RWPE2 (cell line): ENCODE data around the gene PKM.

Experiments used
- ATAC-seq: fragments of 200-7000 bp; cut with Tn5 transposase; 3 replicates; pipeline ENCODE4 v1.9.1; 2021; ENCODE audit warnings: low read depth
- DNase-seq: peaks from one replicate; pipeline ENCODE4 v3.0.0-alpha.2; 2020; ENCODE audit warnings: low spot score
- H3K27ac ChIP-seq: fragments of 450-650 bp; 2 replicates; pipeline ENCODE4 v1.5.1; 2017; ENCODE audit warnings: mild to moderate bottlenecking; ENCODE audit not compliant: poor library complexity, severe bottlenecking
- H3K27me3 ChIP-seq: fragments of 250-450 bp; sonication (Bioruptor Pico); 2 replicates; pipeline ENCODE4 v1.5.1; 2021; ENCODE audit warnings: mild to moderate bottlenecking, moderate library complexity; ENCODE audit not compliant: insufficient read depth, poor library complexity, severe bottlenecking
- H3K36me3 ChIP-seq: fragments of 250-450 bp; sonication (Bioruptor Pico); 2 replicates; pipeline ENCODE4 v1.5.1; 2020; ENCODE audit warnings: low read depth, mild to moderate bottlenecking, moderate library complexity
- H3K4me1 ChIP-seq: fragments of 250-450 bp; sonication (Bioruptor Pico); 2 replicates; pipeline ENCODE4 v1.5.1; 2021; ENCODE audit warnings: mild to moderate bottlenecking, moderate library complexity; ENCODE audit not compliant: insufficient read depth, poor library complexity, severe bottlenecking
- H3K4me3 ChIP-seq: fragments of 250-450 bp; sonication (Bioruptor Pico); 2 replicates; pipeline ENCODE4 v1.5.1; 2021; ENCODE audit warnings: mild to moderate bottlenecking, moderate library complexity; ENCODE audit not compliant: severe bottlenecking
- H3K9me3 ChIP-seq: fragments of 250-450 bp; sonication (Bioruptor Pico); 2 replicates; pipeline ENCODE4 v1.5.1; 2021; ENCODE audit warnings: mild to moderate bottlenecking, moderate library complexity; ENCODE audit not compliant: severe bottlenecking
- TF ChIP-seq, protein P1 (sequence below): fragments of 450-650 bp; IDR thresholded peaks from one replicate; pipeline ENCODE4 v1.5.1; 2017; ENCODE audit warnings: mild to moderate bottlenecking, moderate library complexity; ENCODE audit not compliant: poor library complexity, severe bottlenecking

PKM gene

DNA sequence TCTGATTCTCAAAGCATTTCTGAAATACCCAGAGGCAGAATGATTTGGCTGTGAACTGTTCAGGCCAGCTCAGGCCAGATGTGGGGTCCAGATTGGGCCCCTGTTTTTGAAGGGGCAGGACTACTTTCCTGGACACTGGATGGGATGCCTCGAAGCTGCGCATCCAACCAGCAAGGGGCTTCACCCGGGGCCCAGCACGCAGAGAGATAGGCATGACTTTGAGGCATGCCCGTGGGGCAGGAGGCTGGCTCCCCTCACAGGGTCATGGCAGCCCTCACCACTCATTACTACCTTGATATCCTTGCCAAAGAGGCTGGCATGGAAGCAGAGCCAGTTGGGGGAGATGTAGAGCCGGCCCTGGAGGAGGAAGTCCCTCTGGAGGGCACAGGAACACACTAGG lies 63.5 kb downstream of the PKM start:
- Histone ChIP-seq H3K27ac (peak overlapping the region; percentile 95), H3K4me3 (no peak overlapping the region), H3K27me3 (no peaks in the 10 kb centered on the region), H3K4me1 (peaks cover 27% of the 10 kb centered on the region), H3K9me3 (no peaks in the 10 kb centered on the region), H3K36me3 (no peaks in the 10 kb centered on the region)
- TF ChIP-seq, protein P1, sequence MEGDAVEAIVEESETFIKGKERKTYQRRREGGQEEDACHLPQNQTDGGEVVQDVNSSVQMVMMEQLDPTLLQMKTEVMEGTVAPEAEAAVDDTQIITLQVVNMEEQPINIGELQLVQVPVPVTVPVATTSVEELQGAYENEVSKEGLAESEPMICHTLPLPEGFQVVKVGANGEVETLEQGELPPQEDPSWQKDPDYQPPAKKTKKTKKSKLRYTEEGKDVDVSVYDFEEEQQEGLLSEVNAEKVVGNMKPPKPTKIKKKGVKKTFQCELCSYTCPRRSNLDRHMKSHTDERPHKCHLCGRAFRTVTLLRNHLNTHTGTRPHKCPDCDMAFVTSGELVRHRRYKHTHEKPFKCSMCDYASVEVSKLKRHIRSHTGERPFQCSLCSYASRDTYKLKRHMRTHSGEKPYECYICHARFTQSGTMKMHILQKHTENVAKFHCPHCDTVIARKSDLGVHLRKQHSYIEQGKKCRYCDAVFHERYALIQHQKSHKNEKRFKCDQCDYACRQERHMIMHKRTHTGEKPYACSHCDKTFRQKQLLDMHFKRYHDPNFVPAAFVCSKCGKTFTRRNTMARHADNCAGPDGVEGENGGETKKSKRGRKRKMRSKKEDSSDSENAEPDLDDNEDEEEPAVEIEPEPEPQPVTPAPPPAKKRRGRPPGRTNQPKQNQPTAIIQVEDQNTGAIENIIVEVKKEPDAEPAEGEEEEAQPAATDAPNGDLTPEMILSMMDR, result no peak
- peak; percentile 69 for DNase-seq
- ATAC-seq, result no peak

DNA sequence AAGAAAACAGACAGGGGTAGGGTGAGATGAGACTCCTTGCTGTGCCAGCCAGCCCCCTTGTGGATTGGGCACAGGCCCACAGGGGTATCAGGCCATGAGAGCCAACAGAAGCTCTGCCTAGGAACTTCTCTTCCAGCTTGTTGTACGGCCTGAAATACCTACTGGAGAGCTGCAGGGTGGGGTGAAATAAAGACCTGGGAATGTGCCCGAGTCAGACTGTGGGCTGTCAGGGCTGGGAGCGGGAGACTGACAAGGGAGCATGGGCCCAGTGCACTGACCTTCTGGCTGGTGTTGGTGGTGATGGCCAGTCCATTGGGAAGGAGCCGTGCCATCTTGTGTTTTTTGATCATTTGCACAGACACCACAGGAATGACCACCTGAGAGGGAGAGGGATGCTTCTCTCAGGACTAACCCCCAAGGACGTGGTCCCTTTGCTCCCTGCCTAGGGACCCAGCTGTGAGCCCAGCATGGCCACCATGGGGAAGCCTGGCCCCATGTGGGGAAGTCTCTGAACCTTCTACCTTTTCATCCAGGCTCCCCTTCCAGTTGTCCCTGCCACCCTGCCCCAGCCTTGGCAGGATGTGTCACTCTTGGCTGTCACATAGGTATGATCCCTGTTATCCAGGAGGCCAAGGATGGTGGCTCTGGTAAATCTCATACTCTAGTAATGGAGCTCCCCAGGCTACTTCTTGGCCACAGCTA lies 64.1 kb downstream of the PKM start:
- Histone ChIP-seq H3K27me3 (no peaks in the 10 kb centered on the region), H3K27ac (peak overlapping the region; percentile 95), H3K4me1 (peaks cover 27% of the 10 kb centered on the region), H3K36me3 (no peaks in the 10 kb centered on the region), H3K9me3 (no peaks in the 10 kb centered on the region), H3K4me3 (no peak overlapping the region)
- DNase-seq, result peak; percentile 64
- TF ChIP-seq, protein P1, result no peak
- ATAC-seq, result no peak

DNA sequence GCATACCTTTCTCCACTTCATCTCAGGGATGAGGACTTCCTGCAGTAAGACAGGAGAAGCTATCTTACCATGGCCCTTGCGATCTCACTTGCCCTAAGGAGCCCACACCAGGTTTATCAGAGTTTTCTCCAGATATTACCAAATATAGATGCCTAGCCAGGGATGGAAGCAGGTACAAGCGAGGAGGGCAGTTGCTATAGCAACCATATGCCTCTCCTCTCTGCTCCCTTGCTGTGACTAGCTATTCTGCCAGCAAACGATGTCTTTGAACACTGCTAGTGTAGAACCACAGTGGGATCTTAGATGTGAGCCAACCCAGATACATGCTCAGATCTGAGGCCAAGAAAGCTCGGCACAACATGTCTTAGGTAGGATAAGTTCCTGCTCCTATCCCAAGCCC lies 67.3 kb downstream of the PKM start:
- DNase-seq, result no peak
- Histone ChIP-seq H3K9me3 (no peaks in the 10 kb centered on the region), H3K36me3 (no peaks in the 10 kb centered on the region), H3K4me3 (no peak overlapping the region), H3K27me3 (no peaks in the 10 kb centered on the region), H3K4me1 (peaks cover 15% of the 10 kb centered on the region), H3K27ac (no peak overlapping the region)
- ATAC-seq, result no peak
- TF ChIP-seq, protein P1, result no peak

DNA sequence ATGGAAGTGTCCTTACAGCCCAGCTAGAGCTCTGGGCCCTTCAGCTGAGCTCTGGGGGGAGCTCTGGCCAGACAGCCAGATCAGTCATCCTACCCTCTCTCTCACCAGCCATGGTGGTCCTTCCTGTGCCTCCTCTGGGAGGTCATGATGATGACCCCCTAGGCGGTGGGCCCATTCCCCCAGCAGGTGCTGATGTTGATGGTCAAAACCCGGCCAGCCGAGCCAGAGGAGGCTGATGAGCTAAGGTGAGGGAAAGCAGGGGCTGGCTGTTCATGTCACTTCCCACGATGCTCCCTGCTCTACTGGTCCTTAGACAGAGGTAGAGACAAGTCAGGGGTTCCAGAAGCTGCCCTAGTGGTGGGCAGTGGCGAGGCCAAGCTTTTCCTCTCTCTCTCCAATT lies 68.4 kb downstream of the PKM start:
- Histone ChIP-seq H3K27ac (no peak overlapping the region), H3K9me3 (no peaks in the 10 kb centered on the region), H3K4me3 (no peak overlapping the region), H3K4me1 (peaks cover 3% of the 10 kb centered on the region), H3K36me3 (no peaks in the 10 kb centered on the region), H3K27me3 (no peaks in the 10 kb centered on the region)
- peak; percentile 74 for DNase-seq
- ATAC-seq, result no peak
- TF ChIP-seq, protein P1, result no peak

DNA sequence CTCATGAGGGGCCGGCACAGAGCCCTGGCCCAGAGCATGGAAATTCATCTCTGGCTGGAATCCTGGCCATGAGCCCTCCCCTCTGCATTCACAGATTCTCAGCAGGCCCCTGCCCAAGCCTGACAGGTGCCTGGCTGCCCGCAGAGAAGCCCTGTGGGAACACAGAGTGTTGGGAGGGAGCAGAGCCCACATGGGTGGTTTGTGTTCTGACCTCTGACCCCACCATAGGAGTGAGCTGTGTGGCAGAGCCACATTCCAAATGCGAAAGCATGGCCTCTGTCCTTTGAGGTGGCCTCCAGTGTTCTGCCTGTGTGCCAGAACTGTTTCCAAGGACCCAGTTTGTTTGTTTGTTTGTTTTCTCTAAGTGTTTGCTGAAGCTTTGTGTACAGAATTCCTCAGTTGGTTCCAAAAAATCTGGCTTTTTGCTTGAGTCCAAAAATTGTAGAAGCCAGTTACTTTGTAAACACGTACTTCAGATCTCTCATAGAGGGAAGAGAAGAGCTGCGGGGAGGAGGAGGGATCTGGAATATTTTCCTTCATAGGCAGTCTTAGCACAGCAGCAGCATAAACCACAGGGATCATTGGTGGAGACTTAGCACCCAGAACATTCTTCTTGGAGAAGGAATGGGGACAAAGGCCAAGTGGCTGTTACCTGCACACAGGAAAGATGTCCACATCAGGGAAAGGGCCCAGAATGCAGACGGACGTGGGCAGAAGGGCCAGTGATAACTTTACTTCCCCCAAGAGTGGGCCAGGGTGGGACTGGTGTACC lies 69.4 kb downstream of the PKM start:
- DNase-seq (no peak), ATAC-seq (no peak)
- H3K36me3 ChIP-seq, result no peaks in the 10 kb centered on the region
- no peak overlapping the region for H3K4me3 ChIP-seq
- H3K4me1 ChIP-seq, result peaks cover 6% of the 10 kb centered on the region
- H3K9me3 ChIP-seq, result no peaks in the 10 kb centered on the region
- H3K27ac ChIP-seq, result no peak overlapping the region
- no peaks in the 10 kb centered on the region for H3K27me3 ChIP-seq
- TF ChIP-seq, protein P1, result no peak
